Endothelial cell of umbilical vein (primary cell): Measurements from ENCODE around the gene NPTX1.

Source experiments
- CTCF ChIP-seq, 2 donors: IDR thresholded peaks; 1 replicate in 1 of 2; 2 replicates in 1 of 2; pipeline ENCODE4 v1.5.1; 2011; ENCODE audit warnings: low read length in 2 of 2, mild to moderate bottlenecking in 2 of 2, moderate library complexity in 2 of 2, control low read depth in 1 of 2, inconsistent platforms in 1 of 2, low read depth in 1 of 2; ENCODE audit not compliant: insufficient read depth in 1 of 2; ENCODE audit errors: extremely low read depth in 1 of 2
- EZH2 ChIP-seq: IDR thresholded peaks from 2 replicates; pipeline ENCODE4 v1.6.1; 2012; ENCODE audit warnings: borderline replicate concordance, low read depth, mild to moderate bottlenecking, moderate library complexity, low read length, inconsistent platforms; ENCODE audit not compliant: severe bottlenecking
- FOS ChIP-seq: IDR thresholded peaks from 2 replicates; pipeline ENCODE4 v1.6.1; 2011; ENCODE audit warnings: mild to moderate bottlenecking, low read length, moderate library complexity, borderline replicate concordance; ENCODE audit not compliant: insufficient read depth
- GATA2 ChIP-seq: IDR thresholded peaks from 2 replicates; pipeline ENCODE4 v1.7.0; 2011; ENCODE audit warnings: low read depth, mild to moderate bottlenecking, moderate library complexity, mixed read lengths, low read length; ENCODE audit not compliant: insufficient read length, insufficient read depth
- JUN ChIP-seq: IDR thresholded peaks from 2 replicates; pipeline ENCODE4 v1.6.1; 2011; ENCODE audit warnings: borderline replicate concordance, low read depth; ENCODE audit not compliant: insufficient read length, insufficient read depth
- MYC ChIP-seq: IDR thresholded peaks from one replicate; pipeline ENCODE4 v1.6.1; 2011; ENCODE audit warnings: mild to moderate bottlenecking, low read depth, low read length
- POLR2A ChIP-seq: IDR thresholded peaks from 2 replicates; pipeline ENCODE4 v1.6.1; 2012; ENCODE audit warnings: low read depth, mild to moderate bottlenecking, control low read depth, low read length
- POLR2AphosphoS5 ChIP-seq: IDR thresholded peaks from 2 replicates; pipeline ENCODE4 v1.6.1; 2012; ENCODE audit warnings: low read depth, mild to moderate bottlenecking, control low read depth, low read length, moderate library complexity; ENCODE audit not compliant: insufficient read depth

GRCh38 chr17:80517641-80518040, 41.2 kb upstream of the NPTX1 start:
- no peak for TF ChIP-seq CTCF (IDR thresholded peaks at IDR 0.05; ENCODE audit: extremely low read depth in 1 of 2, insufficient read depth in 1 of 2, low read depth in 1 of 2, low read length in 2 of 2)
- no peak for TF ChIP-seq FOS
- no peak for TF ChIP-seq POLR2A
- TF ChIP-seq JUN, result no peak
- no peak for TF ChIP-seq EZH2
- no peak for TF ChIP-seq POLR2AphosphoS5
- no peak for TF ChIP-seq GATA2
- no peak for TF ChIP-seq MYC
